ENCODE data around the gene SLC35G3. TPM values are rescaled to one million over a fixed set of nuclear protein-coding genes. Genes with fewer than 3 reads are reported as not detected.

Gene SLC35G3
- total and polyA plus RNA-seq, 4 donors: not detected

DNA sequence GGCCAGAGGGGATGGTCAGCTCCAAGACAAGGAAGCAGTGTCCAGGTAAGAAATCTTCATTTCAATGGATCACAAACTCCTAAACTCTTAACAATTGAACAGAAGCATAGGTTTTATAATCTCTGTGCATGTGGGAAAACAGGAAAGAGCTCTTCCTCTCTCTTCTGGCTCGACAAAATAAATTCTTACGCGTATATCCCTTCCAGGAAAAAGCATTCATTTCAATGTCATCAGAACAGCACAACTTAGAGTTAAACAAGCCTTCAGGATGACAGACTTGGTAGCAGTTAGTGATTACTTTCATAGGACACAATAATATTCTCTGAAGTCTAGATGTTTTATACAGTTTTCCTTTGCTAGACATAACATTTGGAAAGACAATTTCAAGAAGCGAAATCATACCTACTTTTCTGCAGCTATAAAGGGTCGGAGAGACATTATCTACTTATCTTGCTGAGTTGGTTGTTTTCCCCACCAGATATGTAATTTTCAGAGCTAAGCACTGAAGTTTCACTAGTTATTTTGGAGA is 19.3 kb upstream of the SLC35G3 start:
- Histone ChIP-seq H3K27ac (ENCODE audit: low read depth in 1 of 2, low read length in 2 of 2) (peak overlapping the region; percentile 25 to 31), H3K9me3 (ENCODE audit: control insufficient read depth in 4 of 4, low read length in 3 of 4) (peaks cover 0 to 5% (median 0%) of the 10 kb centered on the region in 4 donors), H3K27me3 (ENCODE audit: control insufficient read depth in 4 of 4, insufficient read depth in 4 of 4, low read length in 3 of 4) (peaks cover 0 to 3% (median 0%) of the 10 kb centered on the region in 4 donors), H3K4me3 (ENCODE audit: low read depth in 1 of 3, low read length in 3 of 3) (no peak overlapping the region), H3K4me1 (ENCODE audit: control insufficient read depth in 4 of 4, insufficient read depth in 4 of 4, low read length in 3 of 4) (no peaks in the 10 kb centered on the region), H3K9ac (ENCODE audit: low read depth in 1 of 2, low read length in 2 of 2) (no peak overlapping the region), H3K36me3 (ENCODE audit: control insufficient read depth in 4 of 4, insufficient read depth in 3 of 4, low read depth in 1 of 4, low read length in 3 of 4) (no peaks in the 10 kb centered on the region)
- DNase-seq (ENCODE audit: low spot score): no peak
- WGBS: 65% methylated on average over 5 of the region's 5 CpGs
- TF ChIP-seq HNF4A (conservative IDR thresholded peaks at IDR 0.05) (no peak), TAF1 (conservative IDR thresholded peaks at IDR 0.05) (no peak)

DNA sequence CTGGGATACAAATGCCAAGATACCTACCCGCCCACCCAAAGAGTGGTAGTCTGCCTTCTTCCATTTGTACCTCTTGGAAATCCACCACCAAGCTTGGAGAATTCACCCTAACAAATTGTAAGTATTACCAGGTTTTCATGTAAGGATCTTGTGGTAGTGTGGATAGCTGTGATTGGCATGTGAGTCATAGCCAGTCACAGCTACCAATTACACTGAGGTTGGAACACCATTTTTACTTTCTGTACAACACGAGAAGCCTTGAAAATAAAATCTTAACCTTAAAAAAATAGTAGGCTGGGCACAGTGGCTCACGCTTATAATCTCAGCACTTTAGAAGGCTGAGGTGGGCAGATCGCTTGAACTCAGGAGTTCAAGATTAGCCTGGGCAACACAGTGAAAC is 18.5 kb upstream of the SLC35G3 start:
- no peak for DNase-seq (ENCODE audit: low spot score)
- H3K27me3 ChIP-seq (ENCODE audit: control insufficient read depth in 4 of 4, insufficient read depth in 4 of 4, low read length in 3 of 4): peaks cover 0 to 3% (median 0%) of the 10 kb centered on the region in 4 donors
- H3K4me1 ChIP-seq (ENCODE audit: control insufficient read depth in 4 of 4, insufficient read depth in 4 of 4, low read length in 3 of 4): no peaks in the 10 kb centered on the region
- WGBS: 83% methylated on average over 4 of the region's 4 CpGs
- no peak overlapping the region for H3K4me3 ChIP-seq (ENCODE audit: low read depth in 1 of 3, low read length in 3 of 3)
- no peak overlapping the region for H3K9ac ChIP-seq (ENCODE audit: low read depth in 1 of 2, low read length in 2 of 2)
- peaks cover 0 to 5% (median 0%) of the 10 kb centered on the region in 4 donors for H3K9me3 ChIP-seq (ENCODE audit: control insufficient read depth in 4 of 4, low read length in 3 of 4)
- no peak for TF ChIP-seq SP1 (IDR thresholded peaks at IDR 0.05)
- TF ChIP-seq YY1 (IDR thresholded peaks at IDR 0.05): no peak
- TF ChIP-seq, protein P1, sequence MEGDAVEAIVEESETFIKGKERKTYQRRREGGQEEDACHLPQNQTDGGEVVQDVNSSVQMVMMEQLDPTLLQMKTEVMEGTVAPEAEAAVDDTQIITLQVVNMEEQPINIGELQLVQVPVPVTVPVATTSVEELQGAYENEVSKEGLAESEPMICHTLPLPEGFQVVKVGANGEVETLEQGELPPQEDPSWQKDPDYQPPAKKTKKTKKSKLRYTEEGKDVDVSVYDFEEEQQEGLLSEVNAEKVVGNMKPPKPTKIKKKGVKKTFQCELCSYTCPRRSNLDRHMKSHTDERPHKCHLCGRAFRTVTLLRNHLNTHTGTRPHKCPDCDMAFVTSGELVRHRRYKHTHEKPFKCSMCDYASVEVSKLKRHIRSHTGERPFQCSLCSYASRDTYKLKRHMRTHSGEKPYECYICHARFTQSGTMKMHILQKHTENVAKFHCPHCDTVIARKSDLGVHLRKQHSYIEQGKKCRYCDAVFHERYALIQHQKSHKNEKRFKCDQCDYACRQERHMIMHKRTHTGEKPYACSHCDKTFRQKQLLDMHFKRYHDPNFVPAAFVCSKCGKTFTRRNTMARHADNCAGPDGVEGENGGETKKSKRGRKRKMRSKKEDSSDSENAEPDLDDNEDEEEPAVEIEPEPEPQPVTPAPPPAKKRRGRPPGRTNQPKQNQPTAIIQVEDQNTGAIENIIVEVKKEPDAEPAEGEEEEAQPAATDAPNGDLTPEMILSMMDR (IDR thresholded peaks at IDR 0.05; ENCODE audit: low read depth, low read length, missing input control): no peak
- no peak for TF ChIP-seq HNF4G (IDR thresholded peaks at IDR 0.05)
- TF ChIP-seq EGR1 (IDR thresholded peaks at IDR 0.05; ENCODE audit: low read depth in 2 of 2): no peak
- no peak for TF ChIP-seq JUND (IDR thresholded peaks at IDR 0.05)
- TF ChIP-seq, protein P2, sequence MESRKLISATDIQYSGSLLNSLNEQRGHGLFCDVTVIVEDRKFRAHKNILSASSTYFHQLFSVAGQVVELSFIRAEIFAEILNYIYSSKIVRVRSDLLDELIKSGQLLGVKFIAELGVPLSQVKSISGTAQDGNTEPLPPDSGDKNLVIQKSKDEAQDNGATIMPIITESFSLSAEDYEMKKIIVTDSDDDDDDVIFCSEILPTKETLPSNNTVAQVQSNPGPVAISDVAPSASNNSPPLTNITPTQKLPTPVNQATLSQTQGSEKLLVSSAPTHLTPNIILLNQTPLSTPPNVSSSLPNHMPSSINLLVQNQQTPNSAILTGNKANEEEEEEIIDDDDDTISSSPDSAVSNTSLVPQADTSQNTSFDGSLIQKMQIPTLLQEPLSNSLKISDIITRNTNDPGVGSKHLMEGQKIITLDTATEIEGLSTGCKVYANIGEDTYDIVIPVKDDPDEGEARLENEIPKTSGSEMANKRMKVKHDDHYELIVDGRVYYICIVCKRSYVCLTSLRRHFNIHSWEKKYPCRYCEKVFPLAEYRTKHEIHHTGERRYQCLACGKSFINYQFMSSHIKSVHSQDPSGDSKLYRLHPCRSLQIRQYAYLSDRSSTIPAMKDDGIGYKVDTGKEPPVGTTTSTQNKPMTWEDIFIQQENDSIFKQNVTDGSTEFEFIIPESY (IDR thresholded peaks at IDR 0.05): no peak
- TF ChIP-seq, protein P3, sequence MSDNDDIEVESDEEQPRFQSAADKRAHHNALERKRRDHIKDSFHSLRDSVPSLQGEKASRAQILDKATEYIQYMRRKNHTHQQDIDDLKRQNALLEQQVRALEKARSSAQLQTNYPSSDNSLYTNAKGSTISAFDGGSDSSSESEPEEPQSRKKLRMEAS (IDR thresholded peaks at IDR 0.05): no peak
- no peak for TF ChIP-seq NR2F2 (IDR thresholded peaks at IDR 0.05)
- no peak for TF ChIP-seq FOXA2 (IDR thresholded peaks at IDR 0.05)
- no peak for TF ChIP-seq RXRA (IDR thresholded peaks at IDR 0.05)
- no peak for TF ChIP-seq HNF4A (conservative IDR thresholded peaks at IDR 0.05)
- TF ChIP-seq FOXA1 (IDR thresholded peaks at IDR 0.05): no peak
- TF ChIP-seq TAF1 (conservative IDR thresholded peaks at IDR 0.05): no peak
- TF ChIP-seq, protein P4, sequence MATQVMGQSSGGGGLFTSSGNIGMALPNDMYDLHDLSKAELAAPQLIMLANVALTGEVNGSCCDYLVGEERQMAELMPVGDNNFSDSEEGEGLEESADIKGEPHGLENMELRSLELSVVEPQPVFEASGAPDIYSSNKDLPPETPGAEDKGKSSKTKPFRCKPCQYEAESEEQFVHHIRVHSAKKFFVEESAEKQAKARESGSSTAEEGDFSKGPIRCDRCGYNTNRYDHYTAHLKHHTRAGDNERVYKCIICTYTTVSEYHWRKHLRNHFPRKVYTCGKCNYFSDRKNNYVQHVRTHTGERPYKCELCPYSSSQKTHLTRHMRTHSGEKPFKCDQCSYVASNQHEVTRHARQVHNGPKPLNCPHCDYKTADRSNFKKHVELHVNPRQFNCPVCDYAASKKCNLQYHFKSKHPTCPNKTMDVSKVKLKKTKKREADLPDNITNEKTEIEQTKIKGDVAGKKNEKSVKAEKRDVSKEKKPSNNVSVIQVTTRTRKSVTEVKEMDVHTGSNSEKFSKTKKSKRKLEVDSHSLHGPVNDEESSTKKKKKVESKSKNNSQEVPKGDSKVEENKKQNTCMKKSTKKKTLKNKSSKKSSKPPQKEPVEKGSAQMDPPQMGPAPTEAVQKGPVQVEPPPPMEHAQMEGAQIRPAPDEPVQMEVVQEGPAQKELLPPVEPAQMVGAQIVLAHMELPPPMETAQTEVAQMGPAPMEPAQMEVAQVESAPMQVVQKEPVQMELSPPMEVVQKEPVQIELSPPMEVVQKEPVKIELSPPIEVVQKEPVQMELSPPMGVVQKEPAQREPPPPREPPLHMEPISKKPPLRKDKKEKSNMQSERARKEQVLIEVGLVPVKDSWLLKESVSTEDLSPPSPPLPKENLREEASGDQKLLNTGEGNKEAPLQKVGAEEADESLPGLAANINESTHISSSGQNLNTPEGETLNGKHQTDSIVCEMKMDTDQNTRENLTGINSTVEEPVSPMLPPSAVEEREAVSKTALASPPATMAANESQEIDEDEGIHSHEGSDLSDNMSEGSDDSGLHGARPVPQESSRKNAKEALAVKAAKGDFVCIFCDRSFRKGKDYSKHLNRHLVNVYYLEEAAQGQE (IDR thresholded peaks at IDR 0.05): no peak
- TF ChIP-seq GABPA (IDR thresholded peaks at IDR 0.05 in 1 of 2, conservative IDR thresholded peaks at IDR 0.05 in 1 of 2): no peak
- peak overlapping the region in 1 of 2 donors; percentile 16 for H3K27ac ChIP-seq (ENCODE audit: low read depth in 1 of 2, low read length in 2 of 2)
- no peaks in the 10 kb centered on the region for H3K36me3 ChIP-seq (ENCODE audit: control insufficient read depth in 4 of 4, insufficient read depth in 3 of 4, low read depth in 1 of 4, low read length in 3 of 4)
